ENCODE data around the gene MAP2K6.

GRCh38 chr17:69435971-69436696, 21.6 kb downstream of the MAP2K6 start:
- no peak for TF ChIP-seq POLR2AphosphoS5 (IDR thresholded peaks at IDR 0.05)
- TF ChIP-seq, protein P1, sequence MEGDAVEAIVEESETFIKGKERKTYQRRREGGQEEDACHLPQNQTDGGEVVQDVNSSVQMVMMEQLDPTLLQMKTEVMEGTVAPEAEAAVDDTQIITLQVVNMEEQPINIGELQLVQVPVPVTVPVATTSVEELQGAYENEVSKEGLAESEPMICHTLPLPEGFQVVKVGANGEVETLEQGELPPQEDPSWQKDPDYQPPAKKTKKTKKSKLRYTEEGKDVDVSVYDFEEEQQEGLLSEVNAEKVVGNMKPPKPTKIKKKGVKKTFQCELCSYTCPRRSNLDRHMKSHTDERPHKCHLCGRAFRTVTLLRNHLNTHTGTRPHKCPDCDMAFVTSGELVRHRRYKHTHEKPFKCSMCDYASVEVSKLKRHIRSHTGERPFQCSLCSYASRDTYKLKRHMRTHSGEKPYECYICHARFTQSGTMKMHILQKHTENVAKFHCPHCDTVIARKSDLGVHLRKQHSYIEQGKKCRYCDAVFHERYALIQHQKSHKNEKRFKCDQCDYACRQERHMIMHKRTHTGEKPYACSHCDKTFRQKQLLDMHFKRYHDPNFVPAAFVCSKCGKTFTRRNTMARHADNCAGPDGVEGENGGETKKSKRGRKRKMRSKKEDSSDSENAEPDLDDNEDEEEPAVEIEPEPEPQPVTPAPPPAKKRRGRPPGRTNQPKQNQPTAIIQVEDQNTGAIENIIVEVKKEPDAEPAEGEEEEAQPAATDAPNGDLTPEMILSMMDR (IDR thresholded peaks at IDR 0.05 in 8 of 11, conservative IDR thresholded peaks at IDR 0.05 in 3 of 11), result no peak
- no peak for TF ChIP-seq POLR2A (IDR thresholded peaks at IDR 0.05)

Data from spleen (tissue), 7 donors.